ENCODE data around the gene WIPI1.

The WIPI1 gene

DNA sequence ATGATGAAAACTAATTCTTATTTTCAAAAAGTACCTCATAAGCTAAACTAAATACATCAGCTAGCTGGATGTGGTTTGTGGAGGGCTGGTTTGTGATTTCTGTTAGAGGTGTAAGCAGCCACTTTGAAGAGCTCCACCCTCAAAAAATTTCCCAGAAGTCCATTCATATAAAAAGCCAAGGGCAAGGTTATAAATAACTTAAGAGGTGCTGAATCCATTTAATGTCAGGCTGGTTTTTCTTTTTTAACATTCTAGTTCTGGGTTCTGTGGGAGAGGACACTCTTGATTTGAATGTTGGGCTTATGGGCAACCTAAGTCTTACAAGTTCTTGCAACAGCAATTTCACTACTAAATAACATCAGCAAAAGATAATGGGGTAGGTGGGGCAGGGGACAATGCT is 3.4 kb upstream of the WIPI1 start:
- no peak for DNase-seq

DNA sequence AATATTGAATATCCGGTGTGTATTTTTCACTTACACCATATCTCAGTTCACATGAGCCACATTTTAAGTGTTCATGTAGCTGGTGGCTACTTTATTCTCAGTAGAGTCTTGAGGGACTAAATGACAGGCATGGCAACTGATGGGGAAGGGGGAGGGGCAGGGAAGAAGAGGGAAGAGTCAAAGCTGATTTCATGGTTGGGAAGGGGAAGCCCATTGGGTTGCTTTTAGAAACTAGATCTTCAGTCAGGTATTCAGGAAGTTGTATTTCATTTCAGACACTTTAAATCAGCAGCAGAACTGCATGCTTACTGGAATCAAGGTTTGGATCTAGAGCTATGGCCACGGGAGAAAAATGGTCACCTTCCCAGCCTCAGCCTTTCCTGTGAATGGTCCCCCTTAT is 2.9 kb upstream of the WIPI1 start:
- DNase-seq: no peak

DNA sequence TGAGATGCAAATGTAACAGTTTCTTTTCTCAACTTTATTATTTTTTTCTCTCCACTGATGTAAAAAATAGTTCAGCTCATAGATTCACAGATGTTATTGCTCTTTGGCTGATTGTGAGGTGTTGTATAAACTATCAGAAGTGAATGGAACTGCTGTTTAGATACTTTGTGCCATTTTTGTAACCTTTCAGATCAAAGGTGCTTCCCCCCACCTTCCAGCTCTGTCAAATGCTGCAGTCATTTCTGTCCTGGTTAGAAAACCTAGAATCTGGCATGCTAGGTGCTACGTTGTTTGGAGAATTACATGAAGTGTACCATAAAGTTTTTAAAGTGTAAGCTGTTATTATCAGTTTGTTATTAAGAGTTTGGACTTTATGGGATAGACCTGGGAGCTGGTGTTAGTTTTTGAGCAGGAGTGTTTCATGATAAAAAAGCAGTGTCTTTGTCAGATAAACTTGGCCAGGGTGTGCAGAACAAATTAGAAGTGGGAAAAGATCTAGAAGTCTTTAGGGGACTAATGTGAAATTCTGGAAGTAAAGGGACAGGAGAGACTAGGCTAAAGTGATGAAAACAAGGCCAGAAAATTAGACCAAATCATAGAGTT is 1.8 kb upstream of the WIPI1 start:
- DNase-seq: no peak

DNA sequence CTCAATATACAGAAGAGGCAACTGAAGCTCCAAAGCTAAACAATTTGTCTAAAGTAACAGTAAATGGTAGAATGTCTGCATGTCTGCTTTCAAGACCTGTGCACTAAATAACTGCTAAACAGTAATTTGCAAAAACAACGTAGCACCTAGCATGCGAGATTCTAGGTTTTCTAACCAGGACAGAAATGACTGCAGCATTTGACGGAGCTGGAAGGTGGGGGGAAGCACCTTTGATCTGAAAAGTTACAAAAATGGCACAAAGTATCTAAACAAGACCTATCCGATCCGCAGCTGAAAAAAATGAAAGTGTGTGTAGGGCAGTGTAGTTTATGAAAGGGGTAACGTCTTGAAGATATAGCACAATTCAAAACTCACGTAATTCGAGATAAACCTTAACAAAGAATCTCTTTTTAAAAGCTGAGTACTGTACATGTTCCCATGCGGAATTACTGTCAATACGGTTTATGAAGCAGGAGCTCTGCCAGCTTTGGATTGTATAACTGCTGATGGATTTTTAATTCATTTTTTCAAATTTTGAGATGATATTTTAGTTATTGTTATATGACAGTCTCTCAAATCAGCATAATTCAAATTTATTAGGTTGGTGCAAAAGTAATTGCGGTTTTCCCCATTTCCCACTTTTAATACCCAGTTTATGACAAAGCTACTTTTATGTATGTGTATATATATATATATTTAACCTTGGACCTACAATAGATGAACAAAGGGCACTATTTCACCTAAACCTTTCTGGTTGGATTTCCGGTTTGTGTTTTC is 1.2 kb upstream of the WIPI1 start:
- DNase-seq: no peak

DNA sequence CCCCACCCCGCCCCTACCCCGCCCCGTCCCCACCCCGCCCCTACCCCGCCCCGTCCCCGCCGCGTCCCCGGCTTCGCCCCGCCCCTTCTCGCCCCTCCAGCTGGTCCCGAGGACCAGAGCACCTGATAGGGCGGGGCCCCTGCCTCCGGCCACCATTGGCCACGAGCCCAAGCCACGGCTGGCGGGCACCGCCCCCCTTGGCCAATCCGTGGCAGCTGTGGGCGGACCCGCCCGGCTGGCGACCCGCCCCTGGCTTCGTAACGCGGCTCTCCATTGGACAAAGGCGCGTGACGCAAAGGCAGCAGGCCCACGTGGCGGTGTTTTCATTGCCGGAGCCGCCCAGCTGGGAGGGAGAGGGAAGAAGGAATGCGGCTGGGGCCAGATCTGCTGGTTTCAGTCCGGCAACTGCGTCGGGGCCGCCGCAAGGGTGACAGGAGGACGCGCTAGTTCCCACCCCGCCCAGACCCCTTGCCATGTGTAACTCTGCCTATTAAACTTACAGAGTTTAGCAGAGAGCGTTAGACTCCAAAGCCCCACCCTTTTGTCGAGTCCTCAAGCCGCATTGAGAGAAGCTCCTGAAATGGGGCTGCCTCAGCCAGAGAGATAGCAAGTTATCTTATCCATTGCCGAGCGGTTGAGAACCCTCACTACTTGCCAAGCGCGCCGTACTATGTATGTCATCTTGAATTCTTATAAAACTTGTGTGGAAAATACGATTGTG is 403 bp upstream of the WIPI1 start:
- peak; percentile 89 for DNase-seq

DNA sequence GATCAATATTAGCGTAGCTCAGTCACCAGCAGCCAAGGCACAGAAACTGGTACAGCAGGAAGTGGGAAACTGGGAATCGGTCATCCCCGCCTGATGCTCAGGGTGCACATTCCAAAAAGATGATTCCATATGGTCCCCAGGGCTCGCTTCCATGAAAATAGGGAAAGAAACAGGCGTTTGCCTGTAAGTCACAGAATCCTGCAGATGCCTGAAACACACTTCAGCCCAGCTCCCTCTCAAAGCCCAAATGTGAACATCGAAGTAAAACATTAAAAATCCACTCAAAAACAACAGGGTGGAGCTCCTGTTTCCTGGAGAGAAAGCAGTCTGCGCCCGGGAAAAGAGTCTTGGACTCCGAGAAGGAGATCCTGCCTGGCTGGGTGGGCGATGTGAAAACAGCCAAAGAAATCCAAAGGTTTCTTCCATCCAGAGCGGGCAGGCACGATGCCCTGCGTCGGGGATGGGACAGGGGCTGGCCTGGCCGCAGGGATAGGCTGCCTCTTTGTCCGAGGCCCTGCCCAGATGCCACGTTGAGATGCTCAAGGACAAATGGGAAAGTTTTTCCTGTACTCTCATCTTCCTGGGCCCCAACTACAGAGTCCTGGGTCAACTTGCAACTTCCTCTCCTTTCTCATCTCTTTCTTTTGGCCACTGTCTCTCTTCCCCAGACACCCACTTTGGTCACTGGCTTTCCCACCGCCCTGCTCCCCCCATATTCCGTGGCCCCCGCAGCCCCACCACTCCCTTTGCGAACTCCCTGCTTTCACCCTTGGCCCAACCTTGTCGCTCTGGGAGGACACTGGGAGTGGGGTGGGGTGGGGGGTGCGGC is 743 bp downstream of the WIPI1 start:
- DNase-seq: peak; percentile 9

DNA sequence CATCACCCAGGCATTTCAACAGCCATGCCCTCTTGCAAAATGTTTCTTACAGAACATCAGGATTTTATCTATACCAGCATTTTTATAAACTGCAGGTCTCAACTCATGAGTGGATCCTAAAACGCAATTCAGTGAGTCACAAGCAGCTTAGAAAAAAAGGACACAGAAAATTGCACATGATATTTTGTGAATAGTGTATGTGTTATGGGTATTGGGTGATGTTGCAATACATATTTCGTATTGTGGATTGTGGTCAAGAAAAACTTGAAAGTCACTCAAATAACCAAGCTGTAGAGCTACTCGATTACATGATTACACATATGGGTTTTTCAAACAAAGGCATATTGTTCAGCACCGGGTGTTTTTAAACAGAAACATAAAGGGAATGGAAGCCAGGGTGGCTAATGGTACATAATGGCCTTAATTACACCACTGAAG is 1.4 kb downstream of the WIPI1 start:
- DNase-seq: peak; percentile 63

DNA sequence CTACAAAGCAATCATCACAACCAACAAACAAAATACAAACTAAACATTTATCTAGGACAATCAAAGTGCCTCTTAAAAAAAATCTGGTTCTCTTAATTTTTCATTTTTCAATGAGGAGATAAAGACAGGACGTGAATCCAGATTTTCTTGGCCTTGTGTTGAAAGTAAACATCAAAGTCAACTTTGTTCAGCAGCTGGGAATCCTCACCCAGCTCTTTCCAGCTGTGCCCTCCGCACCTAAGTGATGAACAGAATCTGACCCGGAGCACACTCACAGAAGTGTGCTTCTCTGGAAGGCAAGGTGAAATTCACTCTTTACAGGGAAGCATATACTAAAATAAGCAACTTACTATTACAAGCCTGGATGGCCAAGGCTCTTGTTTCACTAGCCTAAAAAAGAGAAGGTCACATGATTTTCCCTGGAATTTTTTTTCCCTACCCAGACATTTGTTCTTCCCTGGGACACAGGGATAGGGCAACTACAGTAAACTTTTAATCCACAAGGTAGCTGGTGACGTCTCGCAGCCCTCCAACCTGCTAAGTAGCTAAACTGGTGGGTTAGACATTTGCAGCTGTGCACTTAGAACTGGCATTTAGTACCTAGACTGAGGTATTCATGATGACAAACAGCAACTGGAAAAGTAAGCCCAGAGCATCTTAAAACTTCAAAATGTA is 3.2 kb downstream of the WIPI1 start:
- DNase-seq: no peak

DNA sequence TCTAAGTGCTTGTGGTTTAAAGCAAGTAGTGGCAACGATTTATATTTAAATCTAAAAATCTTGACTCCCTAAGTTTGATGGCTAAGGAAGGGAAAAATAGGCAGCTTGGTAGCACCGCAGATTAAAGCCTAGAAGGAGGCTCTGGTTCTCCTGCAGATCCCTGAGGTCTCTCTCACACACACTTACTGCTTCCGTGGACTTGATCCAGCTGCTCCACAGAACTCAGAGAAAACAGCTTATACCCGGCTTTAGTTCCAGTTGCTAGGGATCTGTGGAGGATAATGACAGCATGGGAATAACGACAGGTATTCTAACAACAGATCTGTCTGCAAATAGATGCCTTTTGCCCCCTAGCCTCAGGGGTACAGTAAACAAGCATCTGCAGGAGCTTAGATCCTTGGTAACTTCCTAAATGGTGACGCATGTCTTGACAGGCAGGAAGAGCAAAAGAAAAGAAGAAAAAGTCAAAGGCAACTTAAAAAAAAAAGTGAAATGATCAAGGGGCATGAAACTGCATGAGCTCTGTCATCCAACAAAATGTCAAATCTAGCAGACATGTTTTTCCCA is 4.5 kb downstream of the WIPI1 start:
- DNase-seq: no peak

DNA sequence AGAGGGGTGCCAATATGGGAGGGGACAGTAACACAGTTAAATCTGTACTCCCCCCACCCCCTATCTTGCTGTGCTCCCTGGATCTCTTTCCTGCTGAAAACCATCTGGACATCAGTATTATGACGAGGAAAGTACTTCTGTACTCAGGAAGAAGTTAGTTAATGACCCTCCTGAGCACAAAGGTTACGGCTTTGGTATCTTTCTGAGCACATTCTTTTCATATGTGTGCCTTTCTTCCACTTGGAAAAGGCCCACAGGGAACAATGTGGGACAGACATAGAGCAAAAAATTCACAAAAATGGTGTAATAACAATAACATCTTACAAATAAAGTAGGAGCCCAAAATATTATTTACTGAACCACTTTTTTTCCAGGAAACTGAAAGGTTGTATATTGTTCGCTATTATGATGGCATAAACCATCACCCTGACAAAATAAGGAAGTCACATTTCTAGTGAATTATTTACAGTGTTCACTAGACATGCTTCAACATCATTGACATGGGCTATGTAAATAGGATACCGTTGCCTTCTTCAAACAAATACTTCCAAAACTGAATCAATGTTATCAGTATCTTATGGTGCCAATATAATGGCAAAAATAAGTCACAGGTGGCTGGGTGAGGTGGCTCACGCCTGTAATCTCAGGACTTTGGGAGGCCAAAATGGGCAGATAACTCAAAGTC is 5.5 kb downstream of the WIPI1 start:
- no peak for DNase-seq

DNA sequence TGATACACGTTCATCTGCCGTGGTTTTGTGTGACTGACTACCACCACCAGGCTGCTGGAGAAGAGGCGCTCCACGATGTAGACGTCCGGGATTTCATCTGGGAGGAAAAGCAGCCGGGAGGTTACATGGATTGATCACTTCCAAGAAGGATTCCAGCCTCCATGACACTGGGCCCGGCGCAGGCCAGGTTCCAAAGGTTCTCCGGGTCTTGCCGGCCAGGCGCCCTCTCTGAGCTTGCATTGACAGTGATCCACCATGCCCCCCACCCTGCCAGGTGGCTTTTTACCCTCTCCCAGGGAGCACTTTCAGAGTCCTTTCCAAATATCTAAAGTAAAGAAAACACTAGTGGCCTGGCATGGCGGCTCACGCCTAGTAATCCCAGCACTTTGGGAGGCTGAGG is 6.5 kb downstream of the WIPI1 start:
- no peak for DNase-seq

DNA sequence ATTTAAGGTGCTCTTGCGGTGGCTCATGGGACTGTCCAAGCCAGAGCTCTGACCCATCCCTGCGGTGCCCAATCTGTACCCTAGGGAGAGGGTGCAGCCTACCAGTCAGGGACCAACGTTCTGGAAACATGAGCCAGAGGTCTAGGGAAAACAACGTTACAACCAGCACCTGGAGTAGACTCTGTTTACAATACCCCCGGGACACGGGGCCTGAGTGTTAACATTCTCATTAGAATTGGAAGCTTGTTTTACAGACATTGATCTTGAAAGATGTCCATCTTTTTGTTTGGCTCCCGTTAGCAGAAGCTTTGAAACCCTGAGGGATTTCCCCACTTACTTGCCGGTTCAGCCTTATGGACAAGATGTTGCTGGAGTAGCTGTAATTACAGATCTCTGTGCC is 6.9 kb downstream of the WIPI1 start:
- no peak for DNase-seq

DNA sequence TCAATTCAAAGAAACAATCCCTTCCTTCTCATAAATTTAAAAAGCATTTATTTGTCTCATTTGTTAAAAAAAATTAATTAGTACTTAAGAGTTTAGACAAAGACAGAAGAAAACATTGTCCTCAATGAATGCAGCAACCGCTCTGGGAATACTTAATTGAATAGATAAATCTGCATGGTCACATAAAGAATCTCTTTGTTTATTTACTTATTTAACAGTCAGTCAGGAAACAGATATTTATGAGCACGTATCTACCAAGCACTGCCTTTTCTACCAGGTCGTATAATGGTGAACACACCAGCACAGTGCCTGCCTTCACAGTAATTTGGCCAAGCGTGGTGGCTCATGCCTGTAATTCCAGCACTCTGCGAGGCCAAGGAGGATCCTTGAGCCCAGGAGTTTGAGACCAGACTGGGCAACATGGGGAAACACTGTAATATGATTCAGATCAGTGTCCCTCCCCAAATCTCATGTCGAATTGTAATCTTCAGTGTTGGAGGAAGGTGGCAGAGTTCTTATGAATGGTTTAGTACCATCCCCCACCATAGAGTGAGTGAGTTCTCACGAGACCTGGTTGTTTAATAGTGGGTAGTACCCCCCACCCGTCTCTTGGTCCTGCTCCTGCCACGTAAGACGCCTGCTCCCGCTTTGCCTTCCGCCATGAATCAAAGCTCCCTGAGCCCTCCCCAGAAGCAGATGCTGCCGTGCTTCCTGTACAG is 8.1 kb downstream of the WIPI1 start:
- DNase-seq: no peak

DNA sequence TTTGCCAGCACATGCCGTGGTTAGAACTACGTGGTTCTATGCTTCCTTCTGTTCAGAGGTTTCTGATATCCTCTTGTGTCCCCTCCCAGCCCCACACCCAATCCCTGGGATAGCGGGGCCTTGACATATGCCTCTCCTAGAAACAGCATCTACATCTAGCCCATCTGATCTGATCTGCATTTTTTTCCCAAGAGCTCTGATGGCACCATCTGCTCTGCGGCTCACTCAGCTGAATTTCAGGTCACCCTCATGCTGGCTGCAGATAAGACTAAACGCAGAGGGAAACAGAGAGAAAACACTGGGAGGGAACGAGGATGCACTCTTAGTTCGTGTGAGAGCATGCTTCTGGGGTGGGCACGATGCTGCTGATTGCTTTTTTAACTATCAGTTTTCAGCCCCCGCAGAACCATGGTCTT is 10.7 kb downstream of the WIPI1 start:
- DNase-seq: no peak

DNA sequence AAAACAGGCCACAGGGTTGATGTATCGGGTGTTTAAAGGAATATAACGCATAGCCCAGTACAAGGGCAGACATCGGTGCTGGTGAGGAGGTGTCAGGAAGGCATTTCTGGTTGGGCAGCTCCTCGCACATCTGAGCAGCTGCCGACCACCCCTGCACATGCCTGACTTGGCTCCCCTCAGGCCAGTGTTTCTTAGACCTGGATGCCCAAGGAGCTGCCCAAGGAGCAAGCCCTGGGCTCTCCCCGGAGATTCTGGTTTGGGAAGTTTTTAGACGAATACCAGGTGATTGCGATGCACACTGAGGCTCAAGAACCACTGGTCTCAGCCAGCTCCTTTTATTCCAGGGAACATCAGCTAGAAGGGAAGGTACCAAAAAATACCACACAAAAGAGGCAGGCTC is 11.6 kb downstream of the WIPI1 start:
- DNase-seq: no peak

DNA sequence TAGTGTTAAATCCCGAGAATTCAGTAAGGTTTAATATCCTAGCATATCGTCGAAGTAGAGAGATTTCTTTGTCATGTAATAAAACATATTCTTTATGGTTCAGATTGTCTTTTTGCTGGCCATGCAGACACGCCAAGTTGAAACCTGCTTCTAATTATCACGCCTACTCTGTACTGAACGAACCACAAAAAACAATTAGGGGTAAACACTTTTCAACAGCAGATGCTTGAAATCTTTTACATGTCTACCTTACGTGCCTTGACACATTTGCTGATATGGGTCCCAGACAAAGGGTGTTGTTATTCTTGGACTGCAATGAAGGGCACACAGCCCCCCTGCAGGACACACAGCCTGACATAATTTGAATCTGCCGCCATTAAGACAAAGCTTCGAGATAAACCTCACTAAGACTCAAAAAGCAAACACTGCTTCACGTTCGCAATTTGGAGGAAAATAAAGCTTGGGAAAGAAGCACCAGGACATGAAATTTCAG is 13.3 kb downstream of the WIPI1 start:
- DNase-seq: no peak

DNA sequence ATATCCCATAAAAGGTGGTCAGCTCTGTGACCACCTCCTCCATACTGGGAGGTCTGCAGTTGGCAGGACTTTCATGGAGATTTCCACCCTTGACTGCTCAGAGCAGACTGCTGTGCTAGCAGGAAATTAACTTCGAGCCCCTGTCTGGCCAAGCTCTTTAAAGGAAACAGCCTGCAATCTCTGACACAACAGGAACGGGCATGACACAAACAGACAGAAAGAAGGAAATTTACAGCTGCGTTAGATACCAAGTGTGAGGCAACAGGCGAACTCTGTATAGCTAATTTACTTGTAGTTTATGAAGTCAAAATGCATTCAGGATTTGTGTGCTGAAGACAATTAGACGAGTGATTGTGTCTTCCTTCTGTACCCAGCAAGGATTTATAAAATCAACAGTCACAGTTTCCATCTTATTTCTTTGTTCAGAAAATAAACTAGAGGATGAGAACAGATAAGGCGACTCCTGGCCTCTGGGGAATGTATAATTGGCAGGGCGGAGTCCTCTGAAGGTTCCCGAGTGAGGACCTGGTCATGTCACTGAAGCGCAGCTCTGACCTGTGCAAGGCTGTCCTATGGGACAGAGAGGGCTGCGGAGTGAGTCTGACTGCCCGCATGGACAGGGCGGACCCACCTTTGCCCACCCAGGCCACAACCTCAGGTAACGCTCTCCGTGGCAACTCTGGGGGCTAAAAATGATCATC is 16.1 kb downstream of the WIPI1 start:
- peak; percentile 86 for DNase-seq

DNA sequence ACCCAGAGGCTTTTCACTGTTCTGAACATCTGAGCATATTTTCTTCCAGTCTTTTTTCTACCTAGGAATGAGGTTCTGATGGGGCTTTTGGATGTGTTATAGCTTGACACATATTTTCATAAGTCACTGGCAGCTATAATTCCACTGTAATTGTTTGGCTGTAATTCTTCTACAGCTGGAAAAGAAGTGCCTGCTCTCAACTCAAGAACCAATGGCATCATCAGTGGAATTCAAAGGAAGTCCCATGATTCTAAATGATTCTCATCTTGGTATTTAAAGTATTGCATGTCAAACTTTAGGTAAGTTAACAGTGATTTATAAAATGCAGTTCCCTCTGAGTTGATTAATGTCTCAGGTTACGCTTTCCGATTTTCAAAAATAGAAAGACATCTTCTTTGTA is 16.8 kb downstream of the WIPI1 start:
- DNase-seq: no peak

DNA sequence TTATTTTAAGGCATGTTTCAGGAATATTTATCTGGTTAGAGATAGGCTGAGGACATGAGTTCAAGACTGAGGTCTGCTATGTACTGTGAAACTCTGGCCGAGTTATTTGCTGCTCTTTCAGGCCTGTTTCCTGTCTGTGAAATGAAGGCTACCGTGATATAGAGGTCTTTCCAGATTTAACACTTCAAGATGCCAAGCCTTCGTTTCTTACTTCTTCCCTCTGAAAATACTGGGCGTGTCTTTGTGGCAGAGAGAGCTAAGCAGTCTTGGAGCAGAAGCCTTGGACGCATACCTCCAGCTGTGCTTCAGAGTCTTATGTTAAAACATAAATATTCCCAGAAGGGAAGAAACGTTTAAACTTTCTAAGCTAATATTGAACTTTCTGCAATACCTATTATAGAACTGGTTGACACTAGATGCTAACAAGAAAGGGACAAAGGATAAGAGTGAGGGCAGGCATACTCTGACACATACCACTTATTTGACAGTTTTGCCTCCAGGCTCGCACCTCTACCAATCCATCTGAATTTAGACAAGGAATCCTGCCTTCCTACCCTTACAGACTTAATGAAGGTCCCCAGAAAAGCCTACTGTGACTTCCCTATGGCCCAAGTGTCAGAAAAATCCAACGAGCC is 17.5 kb downstream of the WIPI1 start:
- no peak for DNase-seq

Data from GF-D8 (cell line).